Measurements from ENCODE around the gene PARD3. TPM values are rescaled to one million over a fixed set of nuclear protein-coding genes. Genes with fewer than 3 reads are reported as not detected.

The PARD3 gene
- total RNA-seq, 1 donor from 2014 or later, result 76.4 TPM

DNA sequence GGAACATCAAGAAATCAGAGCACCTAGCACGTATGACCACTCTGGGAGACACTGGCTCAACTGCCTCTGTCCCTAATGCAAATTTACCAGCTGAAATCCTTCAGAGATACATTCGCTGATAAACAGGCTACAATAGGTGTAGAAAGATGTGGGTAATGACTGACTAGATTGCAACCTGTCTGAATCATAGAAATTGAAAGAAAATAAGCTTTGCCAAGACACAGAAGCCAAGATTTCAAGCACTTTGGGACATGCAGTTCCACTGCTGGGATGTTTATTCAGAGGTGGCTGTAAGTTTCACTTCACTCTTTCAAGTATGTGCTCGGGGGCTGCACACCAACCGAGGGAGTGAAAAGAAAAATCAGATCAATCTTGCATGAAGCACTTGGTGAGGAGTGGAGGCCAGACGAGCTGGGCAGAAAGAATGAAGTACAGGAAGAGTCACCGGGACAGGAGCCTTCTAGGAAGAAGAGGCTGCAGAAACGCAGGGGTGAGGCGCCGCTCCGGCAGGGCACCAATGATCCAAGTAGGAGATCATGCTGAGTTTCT lies 276.7 kb downstream of the PARD3 start:
- no peak overlapping the region for H3K4me3 ChIP-seq (ENCODE audit: low read depth, low read length)
- H3K27me3 ChIP-seq (ENCODE audit: control insufficient read depth, insufficient read depth, low read length), result no peaks in the 10 kb centered on the region
- peak; percentile 16 for DNase-seq (ENCODE audit: low read depth)
- H3K36me3 ChIP-seq (ENCODE audit: control insufficient read depth, insufficient read depth, low read length), result no peaks in the 10 kb centered on the region
- TF ChIP-seq, protein P1, sequence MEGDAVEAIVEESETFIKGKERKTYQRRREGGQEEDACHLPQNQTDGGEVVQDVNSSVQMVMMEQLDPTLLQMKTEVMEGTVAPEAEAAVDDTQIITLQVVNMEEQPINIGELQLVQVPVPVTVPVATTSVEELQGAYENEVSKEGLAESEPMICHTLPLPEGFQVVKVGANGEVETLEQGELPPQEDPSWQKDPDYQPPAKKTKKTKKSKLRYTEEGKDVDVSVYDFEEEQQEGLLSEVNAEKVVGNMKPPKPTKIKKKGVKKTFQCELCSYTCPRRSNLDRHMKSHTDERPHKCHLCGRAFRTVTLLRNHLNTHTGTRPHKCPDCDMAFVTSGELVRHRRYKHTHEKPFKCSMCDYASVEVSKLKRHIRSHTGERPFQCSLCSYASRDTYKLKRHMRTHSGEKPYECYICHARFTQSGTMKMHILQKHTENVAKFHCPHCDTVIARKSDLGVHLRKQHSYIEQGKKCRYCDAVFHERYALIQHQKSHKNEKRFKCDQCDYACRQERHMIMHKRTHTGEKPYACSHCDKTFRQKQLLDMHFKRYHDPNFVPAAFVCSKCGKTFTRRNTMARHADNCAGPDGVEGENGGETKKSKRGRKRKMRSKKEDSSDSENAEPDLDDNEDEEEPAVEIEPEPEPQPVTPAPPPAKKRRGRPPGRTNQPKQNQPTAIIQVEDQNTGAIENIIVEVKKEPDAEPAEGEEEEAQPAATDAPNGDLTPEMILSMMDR (IDR thresholded peaks at IDR 0.05; ENCODE audit: insufficient read depth, low read length, poor library complexity, severe bottlenecking), result no peak

DNA sequence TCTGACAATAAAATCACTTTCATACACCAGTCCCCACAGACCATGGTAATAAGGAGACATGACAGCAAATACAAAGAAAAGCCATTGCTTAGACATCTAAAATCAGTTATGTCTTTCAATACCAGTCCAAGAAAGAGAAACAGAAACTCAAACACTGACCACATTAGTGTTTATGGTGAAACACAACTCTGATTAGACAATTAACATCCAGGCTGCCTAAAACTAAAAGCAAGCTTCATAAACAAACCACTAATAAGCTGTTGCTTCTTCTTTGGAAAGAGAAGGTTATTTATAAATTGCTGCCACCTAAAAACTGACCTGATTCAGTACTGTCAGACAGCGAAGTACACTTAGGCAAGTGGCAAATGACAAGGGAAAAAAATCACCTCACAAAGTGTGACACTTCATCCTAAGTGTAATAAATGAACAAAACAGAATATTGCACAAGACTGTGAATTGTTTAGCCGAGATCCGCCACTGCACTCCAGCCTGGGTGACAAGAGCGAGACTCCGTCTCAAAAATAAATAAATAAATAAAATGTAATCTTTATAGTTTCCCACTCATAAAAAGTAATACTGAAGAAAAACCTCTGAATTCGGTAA lies 277.4 kb downstream of the PARD3 start:
- no peak for DNase-seq (ENCODE audit: low read depth)
- Histone ChIP-seq H3K4me3 (ENCODE audit: low read depth, low read length) (no peak overlapping the region), H3K36me3 (ENCODE audit: control insufficient read depth, insufficient read depth, low read length) (no peaks in the 10 kb centered on the region), H3K27me3 (ENCODE audit: control insufficient read depth, insufficient read depth, low read length) (no peaks in the 10 kb centered on the region)
- TF ChIP-seq, protein P1 (IDR thresholded peaks at IDR 0.05; ENCODE audit: insufficient read depth, low read length, poor library complexity, severe bottlenecking), result no peak

DNA sequence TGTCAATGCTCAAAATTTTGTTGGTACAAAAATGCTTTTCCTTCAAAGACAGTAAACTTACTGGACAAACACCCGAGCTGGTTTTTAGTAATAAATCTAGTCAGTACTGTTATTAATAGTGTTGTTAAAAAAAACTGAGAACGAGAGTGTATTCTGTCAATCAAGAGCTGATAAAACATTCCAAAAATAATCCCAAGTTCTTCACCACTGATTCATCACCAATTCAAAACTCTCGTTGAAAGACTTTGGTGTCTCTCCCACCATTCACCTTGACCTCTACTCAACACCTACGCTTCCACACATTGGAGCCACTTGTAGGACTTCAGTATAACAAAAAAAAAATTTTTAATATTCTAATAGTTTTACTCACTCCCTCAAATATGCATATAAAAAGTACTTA lies 279.2 kb downstream of the PARD3 start:
- TF ChIP-seq, protein P1 (IDR thresholded peaks at IDR 0.05; ENCODE audit: insufficient read depth, low read length, poor library complexity, severe bottlenecking), result no peak
- Histone ChIP-seq H3K36me3 (ENCODE audit: control insufficient read depth, insufficient read depth, low read length) (no peaks in the 10 kb centered on the region), H3K27me3 (ENCODE audit: control insufficient read depth, insufficient read depth, low read length) (no peaks in the 10 kb centered on the region), H3K4me3 (ENCODE audit: low read depth, low read length) (no peak overlapping the region)
- no peak for DNase-seq (ENCODE audit: low read depth)

DNA sequence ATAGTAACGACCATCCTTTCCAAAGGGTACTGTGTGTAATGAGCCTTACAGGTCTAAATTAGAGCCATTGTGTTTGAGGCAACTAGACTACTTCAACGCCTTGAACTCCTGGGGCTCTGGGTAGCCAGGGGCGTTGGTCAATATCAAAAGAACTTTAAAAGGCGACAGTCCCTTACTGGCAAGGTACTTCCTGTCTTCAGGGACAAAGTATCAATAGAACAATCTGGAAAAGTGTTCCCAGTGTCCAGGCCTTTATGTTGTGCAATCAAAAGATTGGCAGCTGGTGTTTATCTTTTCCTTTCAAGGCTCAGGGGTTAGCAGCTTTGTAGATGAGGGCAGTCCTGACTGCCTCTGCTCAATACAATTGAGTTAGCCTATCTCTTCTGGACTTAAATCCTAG lies 284.3 kb downstream of the PARD3 start:
- DNase-seq (ENCODE audit: low read depth), result no peak
- no peaks in the 10 kb centered on the region for H3K27me3 ChIP-seq (ENCODE audit: control insufficient read depth, insufficient read depth, low read length)

DNA sequence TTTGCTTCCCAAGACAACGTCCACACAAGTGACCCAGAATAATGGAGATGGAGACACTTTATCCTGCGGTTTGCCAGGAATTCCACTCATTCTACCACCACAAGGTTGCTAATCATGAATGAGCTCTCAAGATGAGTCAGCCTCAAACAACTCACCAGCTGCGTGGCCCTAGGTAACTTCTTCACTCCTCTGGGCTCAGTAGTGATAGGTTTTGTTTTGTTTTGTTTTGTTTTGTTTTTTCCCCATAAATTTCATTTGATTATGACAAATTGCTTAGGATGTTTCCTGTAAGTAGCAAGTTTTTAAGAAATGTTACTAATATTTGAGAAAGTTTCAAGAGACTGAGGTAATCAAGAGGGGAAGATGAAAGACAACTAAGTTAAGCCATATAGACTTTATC lies 286.8 kb downstream of the PARD3 start:
- H3K36me3 ChIP-seq (ENCODE audit: control insufficient read depth, insufficient read depth, low read length), result no peaks in the 10 kb centered on the region
- peak; percentile 94 for DNase-seq (ENCODE audit: low read depth)
- no peak overlapping the region for H3K4me3 ChIP-seq (ENCODE audit: low read depth, low read length)
- TF ChIP-seq, protein P1 (IDR thresholded peaks at IDR 0.05; ENCODE audit: insufficient read depth, low read length, poor library complexity, severe bottlenecking), result no peak
- H3K27me3 ChIP-seq (ENCODE audit: control insufficient read depth, insufficient read depth, low read length), result no peaks in the 10 kb centered on the region

More for the DNA sequence above, 284.3 kb downstream of the PARD3 start:
- Histone ChIP-seq H3K4me3 (ENCODE audit: low read depth, low read length) (no peak overlapping the region), H3K36me3 (ENCODE audit: control insufficient read depth, insufficient read depth, low read length) (no peaks in the 10 kb centered on the region)
- TF ChIP-seq, protein P1 (IDR thresholded peaks at IDR 0.05; ENCODE audit: insufficient read depth, low read length, poor library complexity, severe bottlenecking), result no peak

Data from kidney epithelial cell (primary cell).